ENCODE measurements around the gene PHPT1. TPM values are rescaled to one million over a fixed set of nuclear protein-coding genes. Genes with fewer than 3 reads are reported as not detected.
A peak's percentile ranks its signal among the peaks of the same experiment; 100 is the strongest.

The PHPT1 gene
- total and polyA plus RNA-seq, 2 of the 8 experiments (the other 6 are each of a cell fraction or from before 2014, with no cell fraction given) = 109 to 226 TPM

DNA sequence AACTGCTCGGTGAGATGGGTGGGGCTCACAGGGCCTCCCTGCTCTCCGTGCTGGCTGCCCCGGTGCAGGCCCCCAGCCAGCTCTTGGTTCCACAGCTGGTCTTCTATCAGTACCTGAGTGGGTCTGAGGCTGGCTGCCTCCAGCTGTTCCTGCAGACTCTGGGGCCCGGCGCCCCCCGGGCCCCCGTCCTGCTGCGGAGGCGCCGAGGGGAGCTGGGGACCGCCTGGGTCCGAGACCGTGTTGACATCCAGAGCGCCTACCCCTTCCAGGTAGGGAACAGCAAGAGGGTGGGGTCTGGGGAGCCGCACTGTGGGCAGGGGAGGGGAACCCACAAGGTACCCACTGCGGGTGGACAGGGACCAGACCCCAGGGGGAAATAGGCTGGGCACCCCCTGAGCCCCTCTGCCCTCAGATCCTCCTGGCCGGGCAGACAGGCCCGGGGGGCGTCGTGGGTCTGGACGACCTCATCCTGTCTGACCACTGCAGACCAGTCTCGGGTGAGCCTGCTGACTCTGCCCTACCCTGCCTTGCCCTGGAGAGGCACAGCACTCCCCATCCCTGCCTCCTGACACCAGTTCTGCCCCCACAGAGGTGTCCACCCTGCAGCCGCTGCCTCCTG is 5.7 kb downstream of the PHPT1 start:
- Histone ChIP-seq H3K4ac (replicated peaks; ENCODE audit: insufficient read length, low read depth, low read length) (no peak overlapping the region), H3K4me3 (ENCODE audit: extremely low read depth in 1 of 4, insufficient read depth in 2 of 4, low read depth in 3 of 4, low read length in 4 of 4) (no peak overlapping the region), H2AK5ac (ENCODE audit: low read depth, low read length) (no peak overlapping the region), H3K9ac (replicated peaks in 1 of 4; ENCODE audit: extremely low read depth in 1 of 4, low read depth in 3 of 4, low read length in 3 of 4) (no peak overlapping the region), H2BK20ac (ENCODE audit: low read length) (no peak overlapping the region), H3K9me3 (ENCODE audit: insufficient read depth in 2 of 2, low read depth in 1 of 2, low read length in 1 of 2) (no peaks in the 10 kb centered on the region), H3K23ac (ENCODE audit: insufficient read length) (no peak overlapping the region), H3K27ac (ENCODE audit: low read depth, low read length) (no peak overlapping the region), H2AFZ (ENCODE audit: low read length) (no peak overlapping the region), H2BK15ac (ENCODE audit: low read length) (no peak overlapping the region), H3K27me3 (replicated peaks in 1 of 4; ENCODE audit: control insufficient read depth in 3 of 4, extremely low read depth in 1 of 4, insufficient read depth in 3 of 4, low read length in 3 of 4) (no peaks in the 10 kb centered on the region), H2BK5ac (ENCODE audit: low read depth, low read length) (no peak overlapping the region), H4K8ac (ENCODE audit: extremely low read depth, insufficient read depth, low read length) (peak overlapping the region; percentile 14; the same call in 1 of the 2 replicates), H4K5ac (ENCODE audit: insufficient read length, low read depth, low read length) (no peak overlapping the region), H4K20me1 (replicated peaks in 1 of 2; ENCODE audit: control insufficient read depth in 1 of 2, insufficient read depth in 2 of 2, low read length in 2 of 2) (peaks cover 3 to 12% of the 10 kb centered on the region in 2 experiments), H3K56ac (replicated peaks; ENCODE audit: insufficient read length, low read depth, low read length) (no peak overlapping the region), H2BK12ac (ENCODE audit: low read depth, low read length) (no peak overlapping the region), H3K36me3 (ENCODE audit: control insufficient read depth in 2 of 4, insufficient read depth in 4 of 4, low read length in 3 of 4) (peaks cover 0 to 7% (median 3%) of the 10 kb centered on the region in 4 experiments; a peak in 5 of 8 replicates), H3K4me2 (ENCODE audit: insufficient read depth in 1 of 2, low read depth in 2 of 2, low read length in 2 of 2) (no peak overlapping the region), H3K79me2 (ENCODE audit: control insufficient read depth in 1 of 2, insufficient read depth in 2 of 2, low read length in 2 of 2) (no peaks in the 10 kb centered on the region), H3K18ac (ENCODE audit: extremely low read depth, low read length) (no peak overlapping the region), H3K79me1 (ENCODE audit: low read depth, low read length) (no peaks in the 10 kb centered on the region), H3K14ac (ENCODE audit: insufficient read length) (no peak overlapping the region), H2BK120ac (replicated peaks; ENCODE audit: low read depth, low read length) (no peak overlapping the region), H3K4me1 (replicated peaks in 1 of 4; ENCODE audit: control insufficient read depth in 3 of 4, insufficient read depth in 4 of 4, low read length in 3 of 4) (peaks cover 0 to 7% (median 2%) of the 10 kb centered on the region in 4 experiments; a peak in 5 of 7 replicates), H3K23me2 (ENCODE audit: low read depth, low read length) (no peaks in the 10 kb centered on the region; the same call in 1 of the 2 replicates), H4K91ac (replicated peaks; ENCODE audit: insufficient read length, low read length) (no peak overlapping the region)
- DNase-seq (ENCODE audit: low read depth in 1 of 2, low spot score in 2 of 2) (peak in 1 of 2 experiments; percentile 52), FAIRE-seq (no peak)
- POLR2A ChIA-PET (ENCODE audit: partially characterized antibody) = interaction anchor here (1.1 to 16.2 kb wide), 2 partner anchors 16 to 27 kb away, joined by 3 to 248 read pairs; partner anchors contain the start of gene AJM1
- CTCF ChIA-PET (ENCODE audit: partially characterized antibody) = interaction anchor here (0.7 to 1.5 kb wide), 2 partner anchors 11 to 43 kb away, joined by 3 read pairs; no protein-coding TSS in a partner anchor
- TF ChIP-seq SRF (IDR thresholded peaks at IDR 0.05; ENCODE audit: low read depth, low read length) = no peak
- TF ChIP-seq CHD1 (IDR thresholded peaks at IDR 0.05; ENCODE audit: low read depth, low read length) = no peak
- no peak for TF ChIP-seq NANOG (IDR thresholded peaks at IDR 0.05; ENCODE audit: insufficient read depth, low read depth, low read length, poor library complexity, severe bottlenecking)
- TF ChIP-seq RAD21 (IDR thresholded peaks at IDR 0.05 in 1 of 2, conservative IDR thresholded peaks at IDR 0.05 in 1 of 2; ENCODE audit: low read depth in 2 of 2, low read length in 2 of 2) = no peak
- TF ChIP-seq GTF2F1 (IDR thresholded peaks at IDR 0.05; ENCODE audit: borderline replicate concordance, low read depth, low read length) = no peak
- no peak for TF ChIP-seq CREB1 (IDR thresholded peaks at IDR 0.05)
- TF ChIP-seq SIX5 (IDR thresholded peaks at IDR 0.05; ENCODE audit: low read depth, low read length) = no peak
- TF ChIP-seq RFX5 (IDR thresholded peaks at IDR 0.05; ENCODE audit: borderline replicate concordance, low read depth, low read length) = no peak
- no peak for TF ChIP-seq TBP (IDR thresholded peaks at IDR 0.05; ENCODE audit: low read depth, low read length)
- 92% methylated on average over 20 of the region's 23 CpGs; no CpG with 5 or more reads in 1 of the 2 experiments for WGBS, 2 experiments (ENCODE audit: extremely low coverage in 1 of 2, insufficient coverage in 1 of 2, insufficient read length in 1 of 2, insufficient replicate concordance in 2 of 2, low coverage in 1 of 2, low lambda C conversion rate in 2 of 2, missing lambda C conversion rate in 1 of 2)
